HepG2 (cell line): ENCODE measurements around the gene NAPB. TPM values are rescaled to one million over a fixed set of nuclear protein-coding genes. Genes with fewer than 3 reads are reported as not detected.

Experiments
- ATF2 ChIP-seq: sonication (generic); formaldehyde crosslinking; IDR thresholded peaks from 2 replicates; pipeline ENCODE4 v1.4.0; 2020; ENCODE audit warnings: missing genetic modification reagents
- CREM ChIP-seq, 2 experiments: sonication (generic) in 1 of 2; formaldehyde crosslinking in 1 of 2; IDR thresholded peaks; 2 replicates each; pipeline versions ENCODE4 v1.4.0 to v1.6.1; 2016 to 2020; ENCODE audit warnings: antibody characterized with exemption in 1 of 2, mild to moderate bottlenecking in 1 of 2, missing genetic modification reagents in 1 of 2
- DBP ChIP-seq: sonication (generic); formaldehyde crosslinking; IDR thresholded peaks from 2 replicates; pipeline ENCODE4 v1.4.0; 2020; ENCODE audit warnings: missing genetic modification reagents; ENCODE audit errors: not compliant biosample characterization
- EEA1 ChIP-seq: sonication (generic); formaldehyde crosslinking; IDR thresholded peaks from 2 replicates; pipeline ENCODE4 v1.5.1; 2020; ENCODE audit warnings: mild to moderate bottlenecking, missing genetic modification reagents, borderline replicate concordance
- GTF3A ChIP-seq: sonication (generic); formaldehyde crosslinking; conservative IDR thresholded peaks from 2 replicates; pipeline ENCODE4 v1.4.0; 2020; ENCODE audit warnings: mild to moderate bottlenecking, missing genetic modification reagents
- HMGA1 ChIP-seq: sonication (generic); formaldehyde crosslinking; conservative IDR thresholded peaks from 2 replicates; pipeline ENCODE4 v1.4.0; 2020; ENCODE audit warnings: missing genetic modification reagents
- HOXA9 ChIP-seq: sonication (generic); formaldehyde crosslinking; IDR thresholded peaks from 2 replicates; pipeline ENCODE4 v1.8.1; 2022; ENCODE audit warnings: missing genetic modification reagents, mild to moderate bottlenecking, moderate library complexity, borderline replicate concordance
- IKZF1 ChIP-seq: fragments of 450-650 bp; IDR thresholded peaks from 2 replicates; pipeline ENCODE4 v1.7.1; 2016
- LRRFIP1 ChIP-seq: sonication (generic); formaldehyde crosslinking; conservative IDR thresholded peaks from 2 replicates; pipeline ENCODE4 v1.4.0; 2020; ENCODE audit warnings: missing genetic modification reagents
- MAFF ChIP-seq: IDR thresholded peaks from 2 replicates; pipeline ENCODE4 v1.6.1; 2011; ENCODE audit warnings: low read depth, low read length, improper control_type of control experiment
- PHF20 ChIP-seq: sonication (generic); formaldehyde crosslinking; IDR thresholded peaks from 2 replicates; pipeline ENCODE4 v1.5.0; 2020; ENCODE audit warnings: mild to moderate bottlenecking, missing genetic modification reagents
- PLSCR1 ChIP-seq: sonication (generic); formaldehyde crosslinking; IDR thresholded peaks from 2 replicates; pipeline ENCODE4 v1.5.0; 2020; ENCODE audit warnings: missing genetic modification reagents, mild to moderate bottlenecking, borderline replicate concordance
- THRA ChIP-seq: sonication (generic); formaldehyde crosslinking; IDR thresholded peaks from 2 replicates; pipeline ENCODE4 v1.4.0; 2020; ENCODE audit warnings: missing genetic modification reagents, borderline replicate concordance
- ZFP37 ChIP-seq: sonication (generic); formaldehyde crosslinking; IDR thresholded peaks from 2 replicates; pipeline ENCODE4 v1.4.0; 2020; ENCODE audit warnings: missing genetic modification reagents, borderline replicate concordance
- ZNF18 ChIP-seq: sonication (generic); formaldehyde crosslinking; IDR thresholded peaks from 2 replicates; pipeline ENCODE4 v1.8.0; 2022; ENCODE audit warnings: mild to moderate bottlenecking, missing genetic modification reagents; ENCODE audit not compliant: insufficient replicate concordance
- ZNF546 ChIP-seq: sonication (generic); formaldehyde crosslinking; conservative IDR thresholded peaks from 2 replicates; pipeline ENCODE4 v1.8.1; 2023; ENCODE audit warnings: mild to moderate bottlenecking, missing genetic modification reagents
- ZNF547 ChIP-seq: sonication (generic); formaldehyde crosslinking; IDR thresholded peaks from 2 replicates; pipeline ENCODE4 v1.5.1; 2020; ENCODE audit warnings: mild to moderate bottlenecking, missing genetic modification reagents
- ZNF709 ChIP-seq: sonication (generic); formaldehyde crosslinking; IDR thresholded peaks from 2 replicates; pipeline ENCODE4 v1.5.0; 2020; ENCODE audit warnings: mild to moderate bottlenecking, missing genetic modification reagents
- polyA plus RNA-seq, 8 experiments: library from polyadenylated mRNA; depleted of rRNA in 3 of 8; stranded (reverse) in 7 of 8; unstranded in 1 of 8; fragments of >200 nt; fragmentation: Illumina TruSeq in 4 of 8; extraction: Trizol in 4 of 8; gene quantifications; 2 replicates each; pipeline versions ENCODE4 v1.2.1 to v1.2.3, GENCODE V29; 2011 to 2016; ENCODE audit warnings: low read depth in 4 of 8, missing spikeins in 1 of 8, mixed read lengths in 1 of 8; ENCODE audit not compliant: insufficient read depth in 1 of 8
- total RNA-seq, 5 experiments: library from RNA; depleted of rRNA; stranded (reverse); fragments of >200 nt; fragmentation: Illumina TruSeq; extraction: Trizol; gene quantifications; 2 replicates each; pipeline ENCODE4 v1.2.3, GENCODE V29; 2016; ENCODE audit warnings: low read depth in 1 of 5

The NAPB gene
- total and polyA plus RNA-seq, 2 of the 13 experiments (the other 11 are each of a cell fraction or from before 2014, with no cell fraction given), result 15.2 to 16.1 TPM

- TF ChIP-seq LRRFIP1, result no peak
- TF ChIP-seq THRA, result peak; percentile 73
- TF ChIP-seq ZFP37 (CRISPR knock-in tag), result peak; percentile 60; the same call in 1 of the 2 replicates
- TF ChIP-seq MAFF, result no peak
- TF ChIP-seq ZNF709 (CRISPR knock-in tag), result peak; percentile 66; the same call in 1 of the 2 replicates
- TF ChIP-seq IKZF1, result no peak
- TF ChIP-seq GTF3A (CRISPR knock-in tag), result no peak
- peak; percentile 79 for TF ChIP-seq PHF20
- peak; percentile 68; the same call in 1 of the 2 replicates for TF ChIP-seq ATF2 (CRISPR knock-in tag)
- TF ChIP-seq CREM (IDR thresholded peaks at IDR 0.05), result peak; percentile 85
- TF ChIP-seq CREM (CRISPR knock-in tag; IDR thresholded peaks at IDR 0.05), result no peak
- peak; percentile 15 for TF ChIP-seq ZNF18 (CRISPR knock-in tag)
- TF ChIP-seq HMGA1 (CRISPR knock-in tag), result no peak
- TF ChIP-seq ZNF546 (CRISPR knock-in tag), result peak; percentile 90; the same call in 1 of the 2 replicates
- peak; percentile 82 for TF ChIP-seq DBP (CRISPR knock-in tag)
- no peak; the same call in 1 of the 2 replicates for TF ChIP-seq PLSCR1 (CRISPR knock-in tag)
- no peak; the same call in 1 of the 2 replicates for TF ChIP-seq ZNF547 (CRISPR knock-in tag)
- TF ChIP-seq HOXA9 (CRISPR knock-in tag), result peak; percentile 85; the same call in 1 of the 2 replicates
- peak; percentile 89; the same call in 1 of the 2 replicates for TF ChIP-seq EEA1 (CRISPR knock-in tag)
Measured at GRCh38 chr20:23420943-23421931, at the start of gene NAPB (continued).
